Peyer's patch (tissue), 4 donors: ENCODE data around the gene PRICKLE2. TPM values are rescaled to one million over a fixed set of nuclear protein-coding genes. Genes with fewer than 3 reads are reported as not detected.

ENCODE experiments used
- DNase-seq, 3 donors: peaks; one replicate each; pipeline ENCODE4 v3.0.0-alpha.2; 2017 to 2019
- H3K27ac ChIP-seq, 4 donors: fragments of 200-600 bp; sonication (generic); one replicate each; pipeline ENCODE4 v1.5.1; 2016 to 2019
- H3K27me3 ChIP-seq, 2 donors: fragments of 200-600 bp; sonication (generic); one replicate each; pipeline ENCODE4 v1.5.1; 2019
- H3K36me3 ChIP-seq, 3 donors: fragments of 200-600 bp; sonication (generic); one replicate each; pipeline ENCODE4 v1.5.1; 2016 to 2019
- H3K4me1 ChIP-seq, 4 donors: fragments of 200-600 bp; sonication (generic); one replicate each; pipeline ENCODE4 v1.5.1; 2016 to 2019
- H3K4me3 ChIP-seq, 4 donors: fragments of 200-600 bp; sonication (generic); 1 replicate in 3 of 4; 2 replicates in 1 of 4; pipeline ENCODE4 v1.5.1; 2016 to 2019; ENCODE audit warnings: mild to moderate bottlenecking in 1 of 4
- H3K9me3 ChIP-seq, 4 donors: fragments of 200-600 bp; sonication (generic); one replicate each; pipeline ENCODE4 v1.5.1; 2016 to 2019; ENCODE audit warnings: mild to moderate bottlenecking in 1 of 4
- POLR2A ChIP-seq, 2 donors: fragments of 450-650 bp; IDR thresholded peaks; one replicate each; pipeline ENCODE4 v1.5.1; 2017; ENCODE audit warnings: antibody characterized with exemption in 2 of 2, mild to moderate bottlenecking in 2 of 2, moderate library complexity in 2 of 2
- total RNA-seq, 4 donors: library from RNA; depleted of rRNA; stranded (reverse); fragments of >200 nt; gene quantifications; one replicate each; pipeline ENCODE4 v1.1.0, GENCODE V29; 2016
- TF ChIP-seq, protein P1 (sequence below), 6 experiments: fragments of 450-650 bp in 4 of 6; fragments of 200-600 bp in 2 of 6; sonication (generic) in 1 of 6; IDR thresholded peaks; one replicate each; pipeline ENCODE4 v1.5.1; 2017 to 2019; ENCODE audit warnings: antibody characterized with exemption in 6 of 6, mild to moderate bottlenecking in 3 of 6, moderate library complexity in 1 of 6

The PRICKLE2 gene
- total RNA-seq, 4 donors from 2014 or later = 3.5 to 22.3 (median 11.8) TPM

DNA sequence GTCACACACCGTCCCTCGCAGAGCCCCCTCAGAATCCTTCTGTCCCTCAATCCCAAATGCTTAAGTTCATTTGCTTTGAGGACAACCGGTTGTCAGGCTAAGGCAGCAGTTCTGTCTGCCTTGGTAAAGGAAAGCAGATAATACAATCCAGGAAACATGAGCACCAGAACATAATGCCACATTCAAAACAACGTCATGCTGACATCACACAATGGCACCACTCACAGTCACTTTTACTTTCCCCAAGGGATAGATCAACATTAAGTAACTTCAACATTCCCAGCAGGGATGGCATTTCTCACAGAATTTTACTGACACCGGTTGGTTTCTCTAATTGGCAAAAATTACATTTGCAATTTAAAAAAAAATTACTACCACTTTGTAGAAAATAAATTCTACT, 127.3 kb downstream of the PRICKLE2 start:
- TF ChIP-seq, protein P1, sequence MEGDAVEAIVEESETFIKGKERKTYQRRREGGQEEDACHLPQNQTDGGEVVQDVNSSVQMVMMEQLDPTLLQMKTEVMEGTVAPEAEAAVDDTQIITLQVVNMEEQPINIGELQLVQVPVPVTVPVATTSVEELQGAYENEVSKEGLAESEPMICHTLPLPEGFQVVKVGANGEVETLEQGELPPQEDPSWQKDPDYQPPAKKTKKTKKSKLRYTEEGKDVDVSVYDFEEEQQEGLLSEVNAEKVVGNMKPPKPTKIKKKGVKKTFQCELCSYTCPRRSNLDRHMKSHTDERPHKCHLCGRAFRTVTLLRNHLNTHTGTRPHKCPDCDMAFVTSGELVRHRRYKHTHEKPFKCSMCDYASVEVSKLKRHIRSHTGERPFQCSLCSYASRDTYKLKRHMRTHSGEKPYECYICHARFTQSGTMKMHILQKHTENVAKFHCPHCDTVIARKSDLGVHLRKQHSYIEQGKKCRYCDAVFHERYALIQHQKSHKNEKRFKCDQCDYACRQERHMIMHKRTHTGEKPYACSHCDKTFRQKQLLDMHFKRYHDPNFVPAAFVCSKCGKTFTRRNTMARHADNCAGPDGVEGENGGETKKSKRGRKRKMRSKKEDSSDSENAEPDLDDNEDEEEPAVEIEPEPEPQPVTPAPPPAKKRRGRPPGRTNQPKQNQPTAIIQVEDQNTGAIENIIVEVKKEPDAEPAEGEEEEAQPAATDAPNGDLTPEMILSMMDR (IDR thresholded peaks at IDR 0.05) = no peak
- TF ChIP-seq POLR2A (IDR thresholded peaks at IDR 0.05) = no peak
- no peaks in the 10 kb centered on the region for H3K27me3 ChIP-seq
- no peaks in the 10 kb centered on the region for H3K36me3 ChIP-seq
- no peak overlapping the region for H3K27ac ChIP-seq
- H3K4me3 ChIP-seq = no peak overlapping the region
- H3K4me1 ChIP-seq = no peaks in the 10 kb centered on the region
- no peaks in the 10 kb centered on the region for H3K9me3 ChIP-seq
- no peak for DNase-seq

DNA sequence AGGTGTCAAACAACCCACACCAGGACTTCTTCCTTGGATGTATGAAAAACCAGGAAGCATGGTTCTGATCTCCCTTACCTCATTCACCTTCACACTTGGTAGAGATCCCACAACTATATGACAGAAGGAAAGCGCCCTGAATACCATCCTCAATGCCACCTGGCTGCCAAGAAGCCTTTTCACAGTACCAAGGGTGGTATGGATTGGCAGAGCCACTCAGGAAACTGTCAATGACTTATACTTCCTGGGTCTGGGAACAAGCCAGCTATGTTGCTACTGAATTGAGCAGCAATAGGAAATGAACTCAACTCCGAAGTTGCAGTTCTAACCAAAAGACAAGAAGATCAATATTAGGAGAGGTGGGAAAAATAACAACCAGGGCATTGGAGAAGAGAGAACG, 129.5 kb downstream of the PRICKLE2 start:
- DNase-seq = no peak
- Histone ChIP-seq H3K4me3 (no peak overlapping the region), H3K36me3 (no peaks in the 10 kb centered on the region), H3K9me3 (no peaks in the 10 kb centered on the region), H3K27me3 (no peaks in the 10 kb centered on the region), H3K4me1 (no peaks in the 10 kb centered on the region), H3K27ac (no peak overlapping the region)
- no peak for TF ChIP-seq POLR2A (IDR thresholded peaks at IDR 0.05)
- TF ChIP-seq, protein P1 (IDR thresholded peaks at IDR 0.05) = no peak

- H3K36me3 ChIP-seq = no peaks in the 10 kb centered on the region
- TF ChIP-seq POLR2A (IDR thresholded peaks at IDR 0.05) = no peak
- TF ChIP-seq, protein P1 (IDR thresholded peaks at IDR 0.05) = no peak
- H3K4me1 ChIP-seq = no peaks in the 10 kb centered on the region
- H3K27me3 ChIP-seq = no peaks in the 10 kb centered on the region
- no peak for DNase-seq
- no peak overlapping the region for H3K27ac ChIP-seq
- H3K9me3 ChIP-seq = no peaks in the 10 kb centered on the region
- no peak overlapping the region for H3K4me3 ChIP-seq
These were observed 130.6 kb downstream of the PRICKLE2 start for GRCh38 chr3:64094713-64095079.

GRCh38 chr3:64093825-64094712, 131.2 kb downstream of the PRICKLE2 start:
- Histone ChIP-seq H3K9me3 (no peaks in the 10 kb centered on the region), H3K4me1 (no peaks in the 10 kb centered on the region), H3K27ac (no peak overlapping the region), H3K27me3 (no peaks in the 10 kb centered on the region), H3K36me3 (no peaks in the 10 kb centered on the region), H3K4me3 (no peak overlapping the region)
- TF ChIP-seq, protein P1 (IDR thresholded peaks at IDR 0.05) = no peak
- no peak for DNase-seq

DNA sequence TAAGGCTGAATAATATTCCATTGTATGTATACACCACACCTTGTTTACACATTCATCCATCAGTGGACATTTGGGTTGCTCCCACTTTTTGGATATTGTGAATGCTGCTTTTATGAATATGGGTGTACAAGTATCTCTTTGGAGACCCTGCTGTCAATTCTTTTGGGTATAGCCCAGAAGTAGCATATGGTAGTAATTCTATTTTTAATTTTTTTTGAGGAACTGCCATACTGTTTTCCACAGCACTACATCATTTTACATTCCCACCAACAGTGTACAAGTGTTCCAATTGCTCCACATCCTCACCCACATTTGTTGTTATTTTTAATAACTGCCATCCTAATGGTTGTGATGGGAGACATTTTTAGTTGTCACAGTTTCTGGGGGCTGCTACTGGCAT, 132.1 kb downstream of the PRICKLE2 start:
- DNase-seq = no peak
- no peaks in the 10 kb centered on the region for H3K9me3 ChIP-seq
- no peaks in the 10 kb centered on the region for H3K36me3 ChIP-seq
- H3K27me3 ChIP-seq = no peaks in the 10 kb centered on the region
- TF ChIP-seq POLR2A (IDR thresholded peaks at IDR 0.05) = no peak
- TF ChIP-seq, protein P1 (IDR thresholded peaks at IDR 0.05) = no peak
- no peak overlapping the region for H3K4me3 ChIP-seq
- no peak overlapping the region for H3K27ac ChIP-seq
- H3K4me1 ChIP-seq = no peaks in the 10 kb centered on the region
